Measurements from ENCODE around the gene CYBRD1.

CYBRD1 gene

GRCh38 chr2:171568089-171568488 lies 45.8 kb downstream of the CYBRD1 start:
- no peak for DNase-seq (ENCODE audit: low read depth in 1 of 2, low spot score in 1 of 2)
- H3K4me3 ChIP-seq (replicated peaks; ENCODE audit: insufficient read depth, low read length) = no peak overlapping the region
- no peak overlapping the region for H3K27ac ChIP-seq (replicated peaks)
- no peak for TF ChIP-seq SPI1 (IDR thresholded peaks at IDR 0.05; ENCODE audit: borderline replicate concordance, low read depth)
- TF ChIP-seq, protein P1, sequence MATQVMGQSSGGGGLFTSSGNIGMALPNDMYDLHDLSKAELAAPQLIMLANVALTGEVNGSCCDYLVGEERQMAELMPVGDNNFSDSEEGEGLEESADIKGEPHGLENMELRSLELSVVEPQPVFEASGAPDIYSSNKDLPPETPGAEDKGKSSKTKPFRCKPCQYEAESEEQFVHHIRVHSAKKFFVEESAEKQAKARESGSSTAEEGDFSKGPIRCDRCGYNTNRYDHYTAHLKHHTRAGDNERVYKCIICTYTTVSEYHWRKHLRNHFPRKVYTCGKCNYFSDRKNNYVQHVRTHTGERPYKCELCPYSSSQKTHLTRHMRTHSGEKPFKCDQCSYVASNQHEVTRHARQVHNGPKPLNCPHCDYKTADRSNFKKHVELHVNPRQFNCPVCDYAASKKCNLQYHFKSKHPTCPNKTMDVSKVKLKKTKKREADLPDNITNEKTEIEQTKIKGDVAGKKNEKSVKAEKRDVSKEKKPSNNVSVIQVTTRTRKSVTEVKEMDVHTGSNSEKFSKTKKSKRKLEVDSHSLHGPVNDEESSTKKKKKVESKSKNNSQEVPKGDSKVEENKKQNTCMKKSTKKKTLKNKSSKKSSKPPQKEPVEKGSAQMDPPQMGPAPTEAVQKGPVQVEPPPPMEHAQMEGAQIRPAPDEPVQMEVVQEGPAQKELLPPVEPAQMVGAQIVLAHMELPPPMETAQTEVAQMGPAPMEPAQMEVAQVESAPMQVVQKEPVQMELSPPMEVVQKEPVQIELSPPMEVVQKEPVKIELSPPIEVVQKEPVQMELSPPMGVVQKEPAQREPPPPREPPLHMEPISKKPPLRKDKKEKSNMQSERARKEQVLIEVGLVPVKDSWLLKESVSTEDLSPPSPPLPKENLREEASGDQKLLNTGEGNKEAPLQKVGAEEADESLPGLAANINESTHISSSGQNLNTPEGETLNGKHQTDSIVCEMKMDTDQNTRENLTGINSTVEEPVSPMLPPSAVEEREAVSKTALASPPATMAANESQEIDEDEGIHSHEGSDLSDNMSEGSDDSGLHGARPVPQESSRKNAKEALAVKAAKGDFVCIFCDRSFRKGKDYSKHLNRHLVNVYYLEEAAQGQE (IDR thresholded peaks at IDR 0.05; ENCODE audit: insufficient replicate concordance, low read depth) = no peak
- TF ChIP-seq CTCF (IDR thresholded peaks at IDR 0.05; ENCODE audit: insufficient read depth, low read length) = no peak
- no peak for TF ChIP-seq GABPA (IDR thresholded peaks at IDR 0.05; ENCODE audit: low read depth)
- TF ChIP-seq POLR2AphosphoS5 (IDR thresholded peaks at IDR 0.05; ENCODE audit: low read depth) = no peak
- no peaks in the 10 kb centered on the region for H3K27me3 ChIP-seq (ENCODE audit: insufficient read depth, poor library complexity, severe bottlenecking)

DNA sequence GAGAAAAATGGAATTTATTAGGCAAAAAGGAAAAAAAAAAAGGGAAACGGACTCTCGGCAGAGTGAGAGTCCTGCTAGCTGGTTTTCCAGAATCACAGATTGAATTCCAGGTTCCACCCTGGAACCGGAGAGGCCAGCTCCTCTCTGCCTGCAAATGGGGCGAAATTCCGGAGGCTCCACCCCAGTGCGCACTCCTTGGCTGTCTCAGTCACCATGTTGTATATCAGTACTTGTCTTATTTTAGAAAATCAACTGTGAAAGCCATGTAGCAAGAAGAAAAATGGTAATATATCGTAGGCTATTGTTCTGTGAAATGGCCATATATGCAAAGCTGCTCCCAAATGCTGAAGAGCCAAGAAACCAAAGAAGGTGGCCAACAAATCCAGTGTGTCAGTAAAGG lies 49.4 kb downstream of the CYBRD1 start:
- H3K27me3 ChIP-seq (ENCODE audit: insufficient read depth, poor library complexity, severe bottlenecking) = no peaks in the 10 kb centered on the region
- DNase-seq (ENCODE audit: low read depth in 1 of 2, low spot score in 1 of 2) = no peak
- TF ChIP-seq SPI1 (IDR thresholded peaks at IDR 0.05; ENCODE audit: borderline replicate concordance, low read depth) (no peak), GABPA (IDR thresholded peaks at IDR 0.05; ENCODE audit: low read depth) (no peak), CTCF (IDR thresholded peaks at IDR 0.05; ENCODE audit: insufficient read depth, low read length) (no peak), POLR2AphosphoS5 (IDR thresholded peaks at IDR 0.05; ENCODE audit: low read depth) (no peak)
- TF ChIP-seq, protein P1 (IDR thresholded peaks at IDR 0.05; ENCODE audit: insufficient replicate concordance, low read depth) = no peak
- H3K4me3 ChIP-seq (replicated peaks; ENCODE audit: insufficient read depth, low read length) = no peak overlapping the region
- H3K27ac ChIP-seq (replicated peaks) = no peak overlapping the region

GRCh38 chr2:171574149-171574795 lies 52.0 kb downstream of the CYBRD1 start:
- Histone ChIP-seq H3K4me3 (replicated peaks; ENCODE audit: insufficient read depth, low read length) (no peak overlapping the region), H3K27me3 (ENCODE audit: insufficient read depth, poor library complexity, severe bottlenecking) (no peaks in the 10 kb centered on the region), H3K27ac (replicated peaks) (no peak overlapping the region)
- peak; percentile 25 to 69 for DNase-seq (ENCODE audit: low read depth in 1 of 2, low spot score in 1 of 2)
- TF ChIP-seq GABPA (IDR thresholded peaks at IDR 0.05; ENCODE audit: low read depth) (no peak), CTCF (IDR thresholded peaks at IDR 0.05; ENCODE audit: insufficient read depth, low read length) (peak; percentile 67), SPI1 (IDR thresholded peaks at IDR 0.05; ENCODE audit: borderline replicate concordance, low read depth) (peak; percentile 29; the same call in 1 of the 2 replicates), POLR2AphosphoS5 (IDR thresholded peaks at IDR 0.05; ENCODE audit: low read depth) (no peak)
- TF ChIP-seq, protein P1 (IDR thresholded peaks at IDR 0.05; ENCODE audit: insufficient replicate concordance, low read depth) = no peak

Measured in HL-60 (cell line).